Right cardiac atrium (tissue), 5 donors: ENCODE results near the gene PDE4B. TPM values are rescaled to one million over a fixed set of nuclear protein-coding genes. Genes with fewer than 3 reads are reported as not detected.

Source experiments
- ATAC-seq, 2 donors: fragments of 200-7000 bp; cut with Tn5 transposase; one replicate each; pipeline versions ENCODE4 v1.8.0 to v1.9.1; 2020; ENCODE audit warnings: moderate library complexity in 2 of 2, mild to moderate bottlenecking in 1 of 2
- DNase-seq, 3 donors: peaks; one replicate each; pipeline ENCODE4 v3.0.0-alpha.2; 2020
- H3K27ac ChIP-seq: one replicate; pipeline ENCODE4 v1.5.1; 2013; ENCODE audit warnings: mild to moderate bottlenecking, low read length, control low read depth, moderate library complexity
- H3K27me3 ChIP-seq: one replicate; pipeline ENCODE4 v1.6.1; 2013; ENCODE audit not compliant: control insufficient read depth, insufficient read depth
- H3K4me1 ChIP-seq: one replicate; pipeline ENCODE4 v1.6.1; 2013; ENCODE audit warnings: low read length; ENCODE audit not compliant: control insufficient read depth, insufficient read depth
- H3K4me3 ChIP-seq: one replicate; pipeline ENCODE4 v1.5.1; 2013; ENCODE audit warnings: low read length, control low read depth
- H3K9me3 ChIP-seq: one replicate; pipeline ENCODE4 v1.6.1; 2013; ENCODE audit warnings: low read length; ENCODE audit not compliant: control insufficient read depth
- WGBS: extraction: QIAGEN DNeasy Blood & Tissue Kit; methylation state at CpG from one replicate; pipeline ENCODE4 v1.1.7; 2013; 5-methylcytosine and 5-hydroxymethylcytosine counted together
- intact Hi-C, 4 donors: fragments of 100-400 bp; cut with DNase I; formaldehyde crosslinking; loops; one replicate each; pipeline versions ENCODE4 v1.11.0 to v1.14.0; 2022 to 2023
- polyA plus RNA-seq: library from polyadenylated mRNA; stranded (reverse); fragments of 200-250 nt; gene quantifications from one replicate; pipeline ENCODE4 v1.2.3, GENCODE V29; 2013
- total RNA-seq, 4 donors: library from RNA; stranded (reverse); fragmentation: NEBNext Ultra II Directional; extraction: Animal tissue kit (Norgen Biotek cat#: 25700); gene quantifications; one replicate each; pipeline ENCODE4 v1.2.1, GENCODE V29; 2021
- donor health status: healthy with polysubstance abuse.
- donor health status: DM: no; HTN: yes; CAD: no.
- donor health status: DM: no; HTN: no; CAD: no.
- donor health status: DM: no; HTN: yes; CAD: no; lungs with severe emphysema.
- donor health status: DM: yes; HTN: yes; CAD: no.

PDE4B gene
- total and polyA plus RNA-seq, 5 donors = 8.2 to 37.5 (median 26.0) TPM

DNA sequence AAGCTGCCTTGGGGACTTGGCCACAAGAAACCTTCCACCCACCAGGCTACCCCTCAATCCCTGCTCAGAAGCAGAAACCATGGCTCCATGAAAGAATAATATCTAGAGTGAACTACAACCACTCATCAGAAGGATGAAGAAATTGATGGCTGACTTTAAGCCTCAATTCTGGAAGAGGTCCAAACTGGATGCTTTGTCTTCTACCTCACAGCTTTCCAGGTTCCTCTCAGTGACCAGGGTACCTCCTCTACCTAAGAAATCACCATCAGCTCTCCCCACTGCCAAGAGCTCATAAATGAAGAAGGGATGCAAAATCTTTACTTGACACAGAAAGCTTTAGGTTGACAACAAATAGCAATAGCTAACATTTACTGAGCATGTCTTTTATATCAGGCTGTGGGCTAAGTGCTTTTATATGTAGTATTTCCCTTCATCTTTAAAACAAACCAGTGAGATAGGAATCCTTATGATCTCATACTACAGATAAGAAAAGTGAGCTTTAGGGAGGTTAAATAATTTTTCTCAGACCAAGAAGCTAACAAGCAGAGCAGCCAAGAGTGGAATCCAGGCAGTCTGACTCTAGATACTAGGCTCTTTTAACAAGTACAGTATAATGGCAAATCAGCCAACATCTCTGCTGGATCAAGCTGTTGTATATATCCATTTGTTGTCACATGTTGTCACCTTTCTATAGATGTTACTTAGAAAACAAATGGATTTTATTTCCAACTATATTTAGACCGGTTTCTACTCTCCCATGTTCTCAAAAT is 498.3 kb downstream of the PDE4B start:
- Histone ChIP-seq H3K27ac (no peak overlapping the region), H3K4me1 (peaks cover 2% of the 10 kb centered on the region), H3K9me3 (no peaks in the 10 kb centered on the region), H3K27me3 (no peaks in the 10 kb centered on the region), H3K4me3 (no peak overlapping the region)
- ATAC-seq = no peak
- DNase-seq = no peak
- intact Hi-C loops = no loop called here
- WGBS = 74% methylated on average over 1 of the region's 1 CpG

DNA sequence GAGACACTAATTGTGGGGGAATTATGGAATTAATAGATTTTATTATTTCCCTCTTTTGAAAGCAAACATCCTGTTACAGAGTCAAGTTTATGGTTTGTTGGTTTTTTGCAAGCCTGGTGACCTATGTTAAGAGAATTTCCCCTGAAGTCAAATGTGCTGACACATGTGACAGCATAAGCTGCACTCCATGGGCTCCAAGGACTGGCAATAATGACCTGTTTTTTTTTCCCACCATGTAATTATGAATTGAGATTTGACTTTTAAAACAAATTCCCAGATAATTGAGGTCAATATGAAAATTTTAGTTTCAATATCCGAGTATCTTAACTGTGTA is 498.8 kb downstream of the PDE4B start:
- H3K9me3 ChIP-seq = no peaks in the 10 kb centered on the region
- no peak overlapping the region for H3K4me3 ChIP-seq
- no peak overlapping the region for H3K27ac ChIP-seq
- ATAC-seq (no peak), DNase-seq (no peak)
- H3K4me1 ChIP-seq = peaks cover 2% of the 10 kb centered on the region
- WGBS = 55% methylated on average over 1 of the region's 1 CpG
- H3K27me3 ChIP-seq = no peaks in the 10 kb centered on the region
- intact Hi-C loops = no loop called here

DNA sequence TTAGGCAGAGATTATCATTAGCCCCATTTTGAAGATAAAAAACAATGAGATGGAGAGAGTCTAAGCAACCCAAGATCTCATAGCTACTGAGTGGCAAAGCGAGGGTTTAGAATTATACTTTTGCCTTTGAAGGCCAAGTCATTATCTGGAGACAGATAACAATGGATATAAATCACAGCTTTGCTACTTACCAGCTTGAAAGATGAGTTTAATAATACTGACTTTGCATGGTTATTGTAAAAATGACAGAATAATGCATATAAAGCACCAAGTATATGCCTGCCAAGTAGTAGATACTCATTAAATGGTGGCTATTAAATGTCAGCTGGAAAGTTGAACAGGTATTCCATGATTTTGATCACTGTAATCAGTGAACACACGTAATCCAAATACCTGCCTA is 499.6 kb downstream of the PDE4B start:
- no peak overlapping the region for H3K27ac ChIP-seq
- H3K9me3 ChIP-seq = no peaks in the 10 kb centered on the region
- intact Hi-C loops = no loop called here
- no peak overlapping the region for H3K4me3 ChIP-seq
- 98% methylated on average over 2 of the region's 2 CpGs for WGBS
- DNase-seq (no peak), ATAC-seq (no peak)
- no peaks in the 10 kb centered on the region for H3K27me3 ChIP-seq
- H3K4me1 ChIP-seq = peaks cover 2% of the 10 kb centered on the region

DNA sequence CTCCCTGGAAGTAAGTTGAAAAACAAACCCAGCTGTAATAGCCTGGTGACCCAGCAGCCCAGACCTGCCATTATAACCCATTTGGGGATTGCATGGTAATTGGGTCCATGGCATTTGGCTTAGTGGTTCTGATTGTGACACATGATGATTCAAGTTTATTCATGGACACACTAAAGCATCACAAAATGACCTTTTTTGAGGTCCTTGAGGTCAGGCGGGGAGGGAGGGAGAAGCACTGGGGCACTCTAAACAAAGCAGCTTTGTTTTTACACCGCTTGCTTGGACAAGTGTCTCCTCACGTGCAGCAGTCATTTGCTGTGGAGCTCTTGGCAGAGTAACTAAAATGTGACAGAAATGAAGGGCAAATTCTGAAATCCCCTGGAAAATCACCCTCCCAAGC is 500.2 kb downstream of the PDE4B start:
- Histone ChIP-seq H3K27ac (no peak overlapping the region), H3K9me3 (no peaks in the 10 kb centered on the region), H3K27me3 (no peaks in the 10 kb centered on the region), H3K4me1 (peaks cover 2% of the 10 kb centered on the region), H3K4me3 (no peak overlapping the region)
- intact Hi-C loops = no loop called here
- WGBS = 73% methylated on average over 3 of the region's 3 CpGs
- ATAC-seq (peak in 1 of 2 donors; percentile 68), DNase-seq (peak in 1 of 3 donors; percentile 49)

DNA sequence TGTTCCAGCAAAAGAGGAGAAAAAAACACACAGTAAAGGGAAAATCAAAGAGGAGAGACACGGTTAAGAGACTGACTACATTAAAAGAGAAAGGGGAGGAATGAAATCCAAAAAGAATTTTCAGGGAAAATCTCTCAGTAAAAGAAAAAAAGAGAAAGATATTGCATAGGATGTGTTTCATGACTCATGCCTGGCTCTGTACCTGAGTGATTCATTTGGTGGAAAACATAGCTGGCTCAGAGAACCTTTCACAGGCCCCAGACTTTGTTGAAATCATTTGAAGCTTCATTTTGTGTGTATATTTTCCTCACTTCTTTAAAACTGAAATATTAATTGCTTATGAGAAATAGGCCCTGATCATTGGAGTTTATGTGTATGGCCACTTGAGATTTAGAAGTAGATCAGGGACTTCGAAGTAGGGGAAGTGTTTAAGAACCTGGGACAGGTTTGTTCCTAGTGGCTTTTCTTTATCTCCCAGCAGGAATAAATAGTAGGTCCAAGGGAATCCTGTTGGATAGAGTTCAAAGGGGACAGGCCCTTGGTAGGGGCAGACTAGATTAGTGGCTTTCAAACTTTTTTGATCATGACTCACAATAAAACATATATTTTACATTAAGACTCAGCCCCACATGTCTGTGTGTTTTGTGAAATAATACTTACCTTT is 502.1 kb downstream of the PDE4B start:
- ATAC-seq (peak; percentile 66 to 77), DNase-seq (no peak)
- whole genome bisulfite sequencing = 73% methylated on average over 2 of the region's 2 CpGs
- Histone ChIP-seq H3K9me3 (no peaks in the 10 kb centered on the region), H3K4me3 (no peak overlapping the region), H3K4me1 (peaks cover 2% of the 10 kb centered on the region), H3K27ac (no peak overlapping the region), H3K27me3 (no peaks in the 10 kb centered on the region)
- intact Hi-C loops = no loop called here

DNA sequence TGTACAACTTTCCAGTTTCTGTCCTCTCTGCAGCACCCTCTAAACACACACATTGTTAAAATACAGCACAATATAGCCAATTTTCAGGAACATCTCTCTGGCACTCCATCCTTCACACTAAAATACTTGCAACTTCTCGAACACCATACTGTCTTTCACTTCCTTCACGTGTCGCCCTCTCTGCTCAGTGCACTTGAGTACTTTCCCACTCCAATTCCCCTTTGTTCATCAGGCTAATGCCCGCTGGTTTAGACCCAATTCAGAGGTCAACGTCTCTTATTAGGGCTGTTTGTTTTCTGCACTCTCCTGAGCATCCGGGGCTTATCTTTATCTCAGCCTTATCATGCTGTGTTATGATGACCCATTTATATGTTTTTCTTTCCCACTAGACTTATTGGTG is 503.1 kb downstream of the PDE4B start:
- Histone ChIP-seq H3K4me3 (no peak overlapping the region), H3K4me1 (peaks cover 4% of the 10 kb centered on the region), H3K27ac (no peak overlapping the region), H3K9me3 (no peaks in the 10 kb centered on the region), H3K27me3 (no peaks in the 10 kb centered on the region)
- no peak for ATAC-seq
- WGBS = 55% methylated on average over 6 of the region's 6 CpGs
- intact Hi-C loops = no loop called here
- DNase-seq = no peak

DNA sequence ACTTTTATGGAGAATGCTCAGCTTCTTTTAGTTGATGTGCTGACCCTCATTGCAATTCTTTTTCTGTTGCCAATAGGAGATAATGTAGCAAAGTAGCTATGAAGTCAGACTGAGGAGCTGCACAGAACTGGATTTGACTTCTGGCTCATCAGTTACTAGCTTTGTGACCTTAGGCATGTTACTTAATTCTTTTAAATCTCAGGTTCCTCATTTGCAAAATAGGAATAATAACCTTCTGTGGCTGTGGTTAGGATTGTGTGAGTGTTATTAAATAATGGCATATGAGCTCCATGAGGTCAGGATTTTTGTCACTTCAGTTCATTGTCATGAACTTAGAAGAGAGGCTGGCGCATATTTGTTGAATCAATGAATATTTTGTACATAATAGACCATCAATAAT is 503.7 kb downstream of the PDE4B start:
- Histone ChIP-seq H3K4me1 (peaks cover 4% of the 10 kb centered on the region), H3K9me3 (no peaks in the 10 kb centered on the region), H3K4me3 (no peak overlapping the region), H3K27ac (no peak overlapping the region), H3K27me3 (no peaks in the 10 kb centered on the region)
- ATAC-seq (no peak), DNase-seq (no peak)
- intact Hi-C loops = no loop called here
- WGBS = 100% methylated on average over 1 of the region's 1 CpG

DNA sequence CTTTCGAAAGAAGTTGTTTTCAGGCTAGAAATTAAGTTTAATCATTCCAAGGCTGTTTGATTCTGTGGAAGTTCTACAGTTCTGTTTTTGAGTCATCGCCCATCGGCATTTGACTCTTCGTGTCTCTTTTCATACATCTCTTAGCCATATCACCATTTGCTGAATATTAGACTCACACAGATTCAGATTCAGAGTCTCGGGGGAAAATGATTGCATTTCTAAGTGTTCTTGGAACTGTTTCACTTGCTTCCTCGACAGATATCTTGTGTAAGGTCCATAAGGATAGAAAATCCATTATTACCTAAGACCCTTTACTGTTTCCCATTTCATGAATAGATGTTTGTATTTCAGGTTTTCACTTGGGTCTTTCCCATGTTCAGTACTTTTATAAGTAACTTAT is 504.3 kb downstream of the PDE4B start:
- 65% methylated on average over 6 of the region's 6 CpGs for WGBS
- DNase-seq = no peak
- H3K4me1 ChIP-seq = peaks cover 6% of the 10 kb centered on the region
- ATAC-seq = no peak
- H3K4me3 ChIP-seq = no peak overlapping the region
- intact Hi-C loops = no loop called here
- no peak overlapping the region for H3K27ac ChIP-seq
- H3K27me3 ChIP-seq = no peaks in the 10 kb centered on the region
- H3K9me3 ChIP-seq = no peaks in the 10 kb centered on the region

DNA sequence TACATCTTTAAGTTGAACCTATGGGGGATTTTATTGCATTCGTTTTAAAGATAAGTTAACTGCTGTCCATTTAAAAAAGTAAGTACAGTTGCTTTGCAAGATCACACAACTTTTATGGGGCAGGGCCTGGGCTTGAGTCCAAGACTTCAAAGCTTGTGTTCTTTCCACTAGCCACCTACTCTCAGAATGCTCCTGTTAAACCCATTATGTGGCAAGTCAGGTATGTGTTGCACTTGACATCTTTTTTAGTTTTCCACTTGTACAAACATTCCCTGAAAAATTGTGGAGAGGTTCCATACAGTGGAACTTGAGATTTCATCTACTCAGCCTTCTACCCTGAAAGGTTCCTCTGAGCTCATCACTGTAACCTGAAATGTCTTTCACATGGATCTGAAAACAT is 505.8 kb downstream of the PDE4B start:
- Histone ChIP-seq H3K27ac (no peak overlapping the region), H3K27me3 (no peaks in the 10 kb centered on the region), H3K9me3 (no peaks in the 10 kb centered on the region), H3K4me3 (no peak overlapping the region), H3K4me1 (peaks cover 9% of the 10 kb centered on the region)
- WGBS = 69% methylated on average over 1 of the region's 1 CpG
- no peak for DNase-seq
- ATAC-seq = no peak
- intact Hi-C loops = no loop called here

DNA sequence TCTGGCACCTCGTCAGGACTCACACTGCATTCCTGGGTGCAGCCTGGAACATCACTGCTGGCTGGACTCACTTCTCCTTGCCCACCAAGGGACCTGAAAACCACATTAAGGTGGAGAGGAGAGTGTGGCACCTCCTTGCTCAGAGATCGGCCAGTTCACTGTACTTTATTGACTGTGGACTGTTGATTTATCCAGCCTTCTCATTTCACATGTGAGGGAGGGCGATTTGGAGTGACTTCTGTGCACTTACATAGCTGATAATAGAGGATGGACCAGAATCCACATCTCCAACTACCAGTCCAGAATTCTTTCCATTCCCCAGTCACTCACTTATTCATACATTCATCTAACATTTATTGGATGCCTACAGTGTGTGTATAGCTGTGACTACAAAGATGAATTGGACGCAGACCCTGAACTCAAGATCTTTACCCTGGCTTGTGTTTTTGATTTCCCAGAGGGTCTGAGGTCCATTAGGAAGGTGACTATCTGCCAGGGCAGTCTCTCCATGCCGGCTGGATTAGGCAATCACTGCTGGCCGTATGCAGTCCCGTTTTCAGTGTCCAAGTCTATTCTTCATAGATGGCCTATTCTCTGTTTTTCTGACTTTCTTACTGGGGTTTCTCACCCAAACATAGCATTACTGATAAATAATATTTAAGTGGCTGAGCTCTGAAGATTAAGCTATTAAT is 507.7 kb downstream of the PDE4B start:
- Histone ChIP-seq H3K4me1 (peaks cover 9% of the 10 kb centered on the region), H3K27ac (no peak overlapping the region), H3K27me3 (no peaks in the 10 kb centered on the region), H3K9me3 (no peaks in the 10 kb centered on the region), H3K4me3 (no peak overlapping the region)
- DNase-seq (peak; percentile 40 to 77 (median 70)), ATAC-seq (peak; percentile 66 to 84)
- intact Hi-C loops = no loop called here
- WGBS = 44% methylated on average over 7 of the region's 7 CpGs

DNA sequence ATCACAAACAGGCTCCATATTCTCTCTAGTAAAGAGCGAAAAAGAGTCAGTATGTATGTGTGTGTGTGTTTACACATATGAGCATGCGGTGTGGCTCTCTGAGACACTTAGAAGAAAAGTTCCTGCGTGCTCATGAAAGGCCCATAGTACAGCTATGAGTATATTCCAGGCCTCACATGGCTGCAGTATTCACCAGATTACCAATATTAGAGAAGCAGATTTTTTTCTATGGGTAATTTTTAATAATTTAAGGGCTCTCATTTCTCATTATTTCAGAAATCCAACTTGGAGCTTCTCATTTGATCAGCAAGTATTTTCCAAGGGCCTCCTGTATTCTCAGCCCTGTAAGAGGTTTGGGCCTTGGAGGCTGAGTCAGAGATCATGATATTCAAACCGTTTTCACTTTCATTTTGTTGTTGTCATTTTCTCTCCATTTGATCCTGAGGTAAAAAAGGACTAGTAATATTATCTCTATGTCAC is 508.3 kb downstream of the PDE4B start:
- H3K27ac ChIP-seq = peak overlapping the region; percentile 77
- no peak for DNase-seq
- H3K4me3 ChIP-seq = peak overlapping the region; percentile 65
- H3K27me3 ChIP-seq = no peaks in the 10 kb centered on the region
- peak; percentile 62 to 73 for ATAC-seq
- H3K9me3 ChIP-seq = no peaks in the 10 kb centered on the region
- 34% methylated on average over 4 of the region's 4 CpGs for WGBS
- H3K4me1 ChIP-seq = peaks cover 7% of the 10 kb centered on the region
- intact Hi-C loops = no loop called here
